HepG2 (cell line): ENCODE data around the gene RGL1. TPM values are rescaled to one million over a fixed set of nuclear protein-coding genes. Genes with fewer than 3 reads are reported as not detected.

Experiments used
- ATAC-seq: fragments of 200-7000 bp; cut with Tn5 transposase; 3 replicates; pipeline ENCODE4 v1.9.1; 2020; ENCODE audit warnings: mild to moderate bottlenecking, moderate library complexity
- BruUV-seq: library from RNA; stranded (reverse); fragments of 400-500 nt; replicated peaks from 2 replicates; lab custom pipeline; 2021; lab: Mats Ljungman, UMichigan
- CTCF ChIA-PET: fragments of 300-600 bp; formaldehyde crosslinking; extraction: SDS; loops from one replicate; lab custom pipeline; 2021; ENCODE audit warnings: low total read pairs, inconsistent platforms, low intra/inter-chr PET ratio; lab: Yijun Ruan, JAX
- POLR2A ChIA-PET: fragments of 350-600 bp; sonication (Branson Sonifier 250); formaldehyde crosslinking; loops from one replicate; lab custom pipeline; 2020; ENCODE audit warnings: antibody characterized with exemption, inconsistent platforms; lab: Yijun Ruan, JAX
- DNase-seq: peaks from one replicate; pipeline ENCODE4 v3.0.0-alpha.2; 2015; ENCODE audit warnings: low spot score
- FAIRE-seq: peaks from 3 replicates; lab custom pipeline; 2011; peaks lifted over from hg19 to GRCh38; lab: Jason Lieb, UNC
- H2AFZ ChIP-seq: one replicate; pipeline ENCODE4 v1.6.1; 2011; ENCODE audit warnings: low read length, inconsistent platforms
- H3K27ac ChIP-seq: fragments of 300-600 bp; 3 replicates; pipeline ENCODE4 v1.8.0; 2011; ENCODE audit warnings: mixed run types, mild to moderate bottlenecking, mixed read lengths, low read length, inconsistent platforms; ENCODE audit not compliant: insufficient read depth; ENCODE audit errors: extremely low read length
- H3K27me3 ChIP-seq, 2 experiments: fragments of 200-600 bp in 1 of 2; 2 replicates in 1 of 2; 3 replicates in 1 of 2; pipeline versions ENCODE4 v1.6.0 to v1.8.0; 2011; ENCODE audit warnings: low read length in 2 of 2, mild to moderate bottlenecking in 2 of 2, moderate library complexity in 2 of 2, inconsistent platforms in 1 of 2; ENCODE audit not compliant: insufficient read depth in 2 of 2, control insufficient read depth in 1 of 2
- H3K36me3 ChIP-seq, 2 experiments: fragments of 200-600 bp in 1 of 2; replicated peaks in 1 of 2; 2 replicates in 1 of 2; 3 replicates in 1 of 2; pipeline versions ENCODE4 v1.5.1 to v1.8.0; 2011; ENCODE audit warnings: low read length in 2 of 2, inconsistent platforms in 1 of 2; ENCODE audit not compliant: insufficient read depth in 2 of 2, control insufficient read depth in 1 of 2
- H3K4me1 ChIP-seq: 2 replicates; pipeline ENCODE4 v1.5.1; 2012; ENCODE audit warnings: low read length, inconsistent platforms; ENCODE audit not compliant: insufficient read depth
- H3K4me2 ChIP-seq: 2 replicates; pipeline ENCODE4 v1.6.0; 2011; ENCODE audit warnings: low read depth, low read length, inconsistent platforms
- H3K4me3 ChIP-seq, 3 experiments: fragments of 200-600 bp in 1 of 3; sonication (generic), shearing (Covaris generic) in 1 of 3; replicated peaks in 1 of 3; 2 replicates each; pipeline ENCODE4 v1.5.1; 2011 to 2016; ENCODE audit warnings: low read length in 3 of 3, inconsistent platforms in 2 of 3, low read depth in 2 of 3, mild to moderate bottlenecking in 2 of 3, control low read depth in 1 of 3, mixed read lengths in 1 of 3; ENCODE audit not compliant: insufficient read depth in 1 of 3
- H3K79me2 ChIP-seq: one replicate; pipeline ENCODE4 v1.6.1; 2011; ENCODE audit warnings: low read length, inconsistent platforms; ENCODE audit not compliant: insufficient read depth
- H3K9ac ChIP-seq: 2 replicates; pipeline ENCODE4 v1.6.0; 2011; ENCODE audit warnings: mild to moderate bottlenecking, low read depth, low read length, inconsistent platforms; ENCODE audit not compliant: insufficient read depth
- H3K9me3 ChIP-seq: 2 replicates; pipeline ENCODE4 v1.5.1; 2012; ENCODE audit warnings: mild to moderate bottlenecking, low read length
- H4K20me1 ChIP-seq: 2 replicates; pipeline ENCODE4 v1.6.0; 2011; ENCODE audit warnings: inconsistent platforms, mild to moderate bottlenecking, low read length, moderate library complexity; ENCODE audit not compliant: insufficient read depth
- KIAA2018 ChIP-seq: sonication (generic); formaldehyde crosslinking; IDR thresholded peaks from 2 replicates; pipeline ENCODE4 v1.5.0; 2020; ENCODE audit warnings: mild to moderate bottlenecking, missing genetic modification reagents, borderline replicate concordance
- SNAPC2 ChIP-seq: sonication (generic); formaldehyde crosslinking; IDR thresholded peaks from 2 replicates; pipeline ENCODE4 v1.8.1; 2022; ENCODE audit warnings: mild to moderate bottlenecking, missing genetic modification reagents
- ZHX2 ChIP-seq, 2 experiments: sonication (generic) in 1 of 2; formaldehyde crosslinking in 1 of 2; IDR thresholded peaks; 2 replicates each; pipeline versions ENCODE4 v1.6.1 to v1.9.0; 2014 to 2022; ENCODE audit warnings: antibody characterized with exemption in 1 of 2, borderline replicate concordance in 1 of 2, inconsistent platforms in 1 of 2, low read depth in 1 of 2, missing genetic modification reagents in 1 of 2
- ZNF24 ChIP-seq: fragments of 450-650 bp; IDR thresholded peaks from 2 replicates; pipeline ENCODE4 v1.6.1; 2017; ENCODE audit warnings: antibody characterized with exemption, mild to moderate bottlenecking
- WGBS: methylation state at CpG from one replicate; pipeline ENCODE4 v1.1.6; 2017; ENCODE audit warnings: low lambda C conversion rate; 5-methylcytosine and 5-hydroxymethylcytosine counted together
- in situ Hi-C: cut with HindIII; loops from 2 replicates; pipeline ENCODE4 v1.10.0; 2017; ENCODE audit warnings: low pct_unique_long_range_greater_than_20kb; ENCODE audit not compliant: extremely low pct_ligation_motif_present
- intact Hi-C: fragments of 100-400 bp; cut with micrococcal nuclease; formaldehyde crosslinking; loops from one replicate; pipeline ENCODE4 v1.10.0; 2022; ENCODE audit not compliant: unreplicated experiment
- polyA plus RNA-seq, 8 experiments: library from polyadenylated mRNA; depleted of rRNA in 3 of 8; stranded (reverse) in 7 of 8; unstranded in 1 of 8; fragments of >200 nt; fragmentation: Illumina TruSeq in 4 of 8; extraction: Trizol in 4 of 8; gene quantifications; 2 replicates each; pipeline versions ENCODE4 v1.2.1 to v1.2.3, GENCODE V29; 2011 to 2016; ENCODE audit warnings: low read depth in 4 of 8, missing spikeins in 1 of 8, mixed read lengths in 1 of 8; ENCODE audit not compliant: insufficient read depth in 1 of 8
- total RNA-seq, 5 experiments: library from RNA; depleted of rRNA; stranded (reverse); fragments of >200 nt; fragmentation: Illumina TruSeq; extraction: Trizol; gene quantifications; 2 replicates each; pipeline ENCODE4 v1.2.3, GENCODE V29; 2016; ENCODE audit warnings: low read depth in 1 of 5

RGL1 gene
- total and polyA plus RNA-seq, 2 of the 13 experiments (the other 11 are each of a cell fraction or from before 2014, with no cell fraction given): 3.5 to 4.7 TPM

- TF ChIP-seq KIAA2018 (CRISPR knock-in tag): no peak
Observed at GRCh38 chr1:183882335-183883167, 77.6 kb downstream of the RGL1 start (continued).

- DNase-seq (no peak), ATAC-seq (no peak), FAIRE-seq (no peak)
- H3K9me3 ChIP-seq: no peaks in the 10 kb centered on the region
- no peak overlapping the region for H2AFZ ChIP-seq
- peaks cover 27% of the 10 kb centered on the region for H3K4me1 ChIP-seq
- POLR2A ChIA-PET: no interaction called here
- H3K36me3 ChIP-seq: peaks cover 3% of the 10 kb centered on the region in 2 experiments; a peak in 2 of 5 replicates
- intact Hi-C loops (loop anchor here (5.0 kb wide), 1 partner anchor 71 kb away; no protein-coding TSS in a partner anchor), in situ Hi-C loops (no loop called here)
- BruUV-seq: no TSS peak
- no peaks in the 10 kb centered on the region for H3K79me2 ChIP-seq
- H4K20me1 ChIP-seq: no peaks in the 10 kb centered on the region
- CTCF ChIA-PET: no interaction called here
- 94% methylated on average over 5 of the region's 5 CpGs for WGBS
- no peak overlapping the region for H3K9ac ChIP-seq
- no peaks in the 10 kb centered on the region for H3K27me3 ChIP-seq
- H3K27ac ChIP-seq: no peak overlapping the region
- H3K4me3 ChIP-seq: no peak overlapping the region
- H3K4me2 ChIP-seq: no peak overlapping the region
- TF ChIP-seq ZHX2 (IDR thresholded peaks at IDR 0.05; ENCODE audit: low read depth) (no peak), ZHX2 (CRISPR knock-in tag; IDR thresholded peaks at IDR 0.05; ENCODE audit: borderline replicate concordance) (no peak), ZNF24 (no peak), SNAPC2 (no peak)
Observed at GRCh38 chr1:183883623-183884022, 78.7 kb downstream of the RGL1 start.
